ENCODE data around the gene CTAG1A. TPM values are rescaled to one million over a fixed set of nuclear protein-coding genes. Genes with fewer than 3 reads are reported as not detected.
A peak's percentile ranks its signal among the peaks of the same experiment; 100 is the strongest.

Gene CTAG1A
- total and polyA plus RNA-seq, 9 of the 15 experiments (the other 6 are each of a cell fraction or from before 2014, with no cell fraction given), result 0.32 TPM; not detected in 8

DNA sequence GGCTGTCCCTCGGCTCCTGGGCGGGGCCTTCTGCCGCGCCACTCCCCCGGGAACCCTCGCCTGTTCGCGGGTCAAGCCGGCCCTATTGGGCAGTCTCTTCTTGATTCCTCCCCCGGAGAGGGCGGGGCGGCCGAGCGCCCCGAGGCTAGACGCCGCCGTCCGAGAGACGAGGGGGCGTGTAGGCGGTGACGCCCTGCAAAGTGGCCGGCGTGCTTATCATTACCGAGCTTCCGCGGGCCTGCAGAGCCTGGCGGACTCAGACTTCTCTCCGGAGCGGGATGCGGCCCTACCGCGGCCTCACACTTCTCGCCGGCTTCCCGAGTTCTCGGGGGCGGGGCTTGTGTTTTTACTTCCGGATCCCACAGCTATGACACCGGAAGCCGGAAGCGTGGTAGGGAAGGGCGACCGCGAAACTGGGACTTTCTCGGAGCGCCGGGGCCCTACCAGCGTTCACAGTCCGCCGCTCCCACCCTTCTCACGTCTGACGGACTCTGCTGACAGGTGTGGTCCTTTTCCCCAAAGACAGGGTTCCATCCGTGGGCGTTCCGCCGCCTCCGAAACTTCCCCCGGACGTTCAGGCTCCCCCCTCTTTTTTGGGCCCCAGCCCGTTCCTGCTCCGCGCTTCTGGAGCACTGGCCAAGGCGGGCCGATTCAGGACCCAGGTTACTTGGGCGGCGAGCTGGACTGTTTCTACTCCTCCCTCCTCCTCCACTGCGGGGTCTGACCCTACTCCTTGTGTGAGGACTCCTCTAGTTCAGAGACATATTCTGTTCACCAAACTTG lies 37.5 kb upstream of the CTAG1A start, which contains the start of gene IKBKG (continued):
- TF ChIP-seq ZNF551 (CRISPR knock-in tag; IDR thresholded peaks at IDR 0.05), result no peak
- TF ChIP-seq L3MBTL2 (IDR thresholded peaks at IDR 0.05), result 0 out of 2 replicates have a peak, but pooled peaks have one; percentile 11
- TF ChIP-seq, protein P1, sequence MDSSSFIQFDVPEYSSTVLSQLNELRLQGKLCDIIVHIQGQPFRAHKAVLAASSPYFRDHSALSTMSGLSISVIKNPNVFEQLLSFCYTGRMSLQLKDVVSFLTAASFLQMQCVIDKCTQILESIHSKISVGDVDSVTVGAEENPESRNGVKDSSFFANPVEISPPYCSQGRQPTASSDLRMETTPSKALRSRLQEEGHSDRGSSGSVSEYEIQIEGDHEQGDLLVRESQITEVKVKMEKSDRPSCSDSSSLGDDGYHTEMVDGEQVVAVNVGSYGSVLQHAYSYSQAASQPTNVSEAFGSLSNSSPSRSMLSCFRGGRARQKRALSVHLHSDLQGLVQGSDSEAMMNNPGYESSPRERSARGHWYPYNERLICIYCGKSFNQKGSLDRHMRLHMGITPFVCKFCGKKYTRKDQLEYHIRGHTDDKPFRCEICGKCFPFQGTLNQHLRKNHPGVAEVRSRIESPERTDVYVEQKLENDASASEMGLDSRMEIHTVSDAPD (CRISPR knock-in tag; IDR thresholded peaks at IDR 0.05), result no peak
- TF ChIP-seq TAF15 (IDR thresholded peaks at IDR 0.05; ENCODE audit: low read depth, low read length), result no peak
- TF ChIP-seq SIX5 (IDR thresholded peaks at IDR 0.05; ENCODE audit: borderline replicate concordance in 1 of 2, insufficient read depth in 1 of 2, low read depth in 1 of 2, low read length in 2 of 2), result peak in 1 of 2 experiments; percentile 15; a peak in 1 of 4 replicates
- no peak for TF ChIP-seq FOXJ2 (tag; IDR thresholded peaks at IDR 0.05)
- TF ChIP-seq ZNF184 (CRISPR knock-in tag; IDR thresholded peaks at IDR 0.05), result no peak
- no peak for TF ChIP-seq ZNF766 (CRISPR knock-in tag; conservative IDR thresholded peaks at IDR 0.05)
- TF ChIP-seq, protein P2, sequence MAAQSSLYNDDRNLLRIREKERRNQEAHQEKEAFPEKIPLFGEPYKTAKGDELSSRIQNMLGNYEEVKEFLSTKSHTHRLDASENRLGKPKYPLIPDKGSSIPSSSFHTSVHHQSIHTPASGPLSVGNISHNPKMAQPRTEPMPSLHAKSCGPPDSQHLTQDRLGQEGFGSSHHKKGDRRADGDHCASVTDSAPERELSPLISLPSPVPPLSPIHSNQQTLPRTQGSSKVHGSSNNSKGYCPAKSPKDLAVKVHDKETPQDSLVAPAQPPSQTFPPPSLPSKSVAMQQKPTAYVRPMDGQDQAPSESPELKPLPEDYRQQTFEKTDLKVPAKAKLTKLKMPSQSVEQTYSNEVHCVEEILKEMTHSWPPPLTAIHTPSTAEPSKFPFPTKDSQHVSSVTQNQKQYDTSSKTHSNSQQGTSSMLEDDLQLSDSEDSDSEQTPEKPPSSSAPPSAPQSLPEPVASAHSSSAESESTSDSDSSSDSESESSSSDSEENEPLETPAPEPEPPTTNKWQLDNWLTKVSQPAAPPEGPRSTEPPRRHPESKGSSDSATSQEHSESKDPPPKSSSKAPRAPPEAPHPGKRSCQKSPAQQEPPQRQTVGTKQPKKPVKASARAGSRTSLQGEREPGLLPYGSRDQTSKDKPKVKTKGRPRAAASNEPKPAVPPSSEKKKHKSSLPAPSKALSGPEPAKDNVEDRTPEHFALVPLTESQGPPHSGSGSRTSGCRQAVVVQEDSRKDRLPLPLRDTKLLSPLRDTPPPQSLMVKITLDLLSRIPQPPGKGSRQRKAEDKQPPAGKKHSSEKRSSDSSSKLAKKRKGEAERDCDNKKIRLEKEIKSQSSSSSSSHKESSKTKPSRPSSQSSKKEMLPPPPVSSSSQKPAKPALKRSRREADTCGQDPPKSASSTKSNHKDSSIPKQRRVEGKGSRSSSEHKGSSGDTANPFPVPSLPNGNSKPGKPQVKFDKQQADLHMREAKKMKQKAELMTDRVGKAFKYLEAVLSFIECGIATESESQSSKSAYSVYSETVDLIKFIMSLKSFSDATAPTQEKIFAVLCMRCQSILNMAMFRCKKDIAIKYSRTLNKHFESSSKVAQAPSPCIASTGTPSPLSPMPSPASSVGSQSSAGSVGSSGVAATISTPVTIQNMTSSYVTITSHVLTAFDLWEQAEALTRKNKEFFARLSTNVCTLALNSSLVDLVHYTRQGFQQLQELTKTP (IDR thresholded peaks at IDR 0.05; ENCODE audit: low read depth in 1 of 2, partially characterized antibody in 2 of 2), result peak in 1 of 2 experiments; percentile 33
- peak; percentile 61 for TF ChIP-seq POLR2AphosphoS5 (IDR thresholded peaks at IDR 0.05; ENCODE audit: control insufficient read depth, insufficient read depth, low read depth, low read length)
- peak; percentile 92 for TF ChIP-seq CXXC5 (CRISPR knock-in tag; IDR thresholded peaks at IDR 0.05)
- TF ChIP-seq TAF1 (IDR thresholded peaks at IDR 0.05; ENCODE audit: control insufficient read depth, extremely low read depth, insufficient read depth, low read length, severe bottlenecking), result peak; percentile 60
- TF ChIP-seq, protein P3, sequence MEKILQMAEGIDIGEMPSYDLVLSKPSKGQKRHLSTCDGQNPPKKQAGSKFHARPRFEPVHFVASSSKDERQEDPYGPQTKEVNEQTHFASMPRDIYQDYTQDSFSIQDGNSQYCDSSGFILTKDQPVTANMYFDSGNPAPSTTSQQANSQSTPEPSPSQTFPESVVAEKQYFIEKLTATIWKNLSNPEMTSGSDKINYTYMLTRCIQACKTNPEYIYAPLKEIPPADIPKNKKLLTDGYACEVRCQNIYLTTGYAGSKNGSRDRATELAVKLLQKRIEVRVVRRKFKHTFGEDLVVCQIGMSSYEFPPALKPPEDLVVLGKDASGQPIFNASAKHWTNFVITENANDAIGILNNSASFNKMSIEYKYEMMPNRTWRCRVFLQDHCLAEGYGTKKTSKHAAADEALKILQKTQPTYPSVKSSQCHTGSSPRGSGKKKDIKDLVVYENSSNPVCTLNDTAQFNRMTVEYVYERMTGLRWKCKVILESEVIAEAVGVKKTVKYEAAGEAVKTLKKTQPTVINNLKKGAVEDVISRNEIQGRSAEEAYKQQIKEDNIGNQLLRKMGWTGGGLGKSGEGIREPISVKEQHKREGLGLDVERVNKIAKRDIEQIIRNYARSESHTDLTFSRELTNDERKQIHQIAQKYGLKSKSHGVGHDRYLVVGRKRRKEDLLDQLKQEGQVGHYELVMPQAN (IDR thresholded peaks at IDR 0.05; ENCODE audit: borderline replicate concordance), result peak; percentile 85; the same call in 1 of the 2 replicates
- TF ChIP-seq, protein P4, sequence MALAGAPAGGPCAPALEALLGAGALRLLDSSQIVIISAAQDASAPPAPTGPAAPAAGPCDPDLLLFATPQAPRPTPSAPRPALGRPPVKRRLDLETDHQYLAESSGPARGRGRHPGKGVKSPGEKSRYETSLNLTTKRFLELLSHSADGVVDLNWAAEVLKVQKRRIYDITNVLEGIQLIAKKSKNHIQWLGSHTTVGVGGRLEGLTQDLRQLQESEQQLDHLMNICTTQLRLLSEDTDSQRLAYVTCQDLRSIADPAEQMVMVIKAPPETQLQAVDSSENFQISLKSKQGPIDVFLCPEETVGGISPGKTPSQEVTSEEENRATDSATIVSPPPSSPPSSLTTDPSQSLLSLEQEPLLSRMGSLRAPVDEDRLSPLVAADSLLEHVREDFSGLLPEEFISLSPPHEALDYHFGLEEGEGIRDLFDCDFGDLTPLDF (CRISPR knock-in tag; IDR thresholded peaks at IDR 0.05), result no peak
- no peak for TF ChIP-seq TCF3 (CRISPR knock-in tag; IDR thresholded peaks at IDR 0.05)
